AG09309 (cell line): Measurements from ENCODE around the gene RPS6KA6.
"Not testable (repeated sequence)": the region's sequence is repeated elsewhere in the genome, so short reads cannot be mapped to it uniquely, and the experiment has no call there.

ENCODE experiments used
- DNase-seq: peaks from one replicate; pipeline ENCODE4 v3.0.0-alpha.2; 2010; ENCODE audit warnings: low read depth
- H3K4me3 ChIP-seq: 2 replicates; pipeline ENCODE4 v1.5.1; 2011; ENCODE audit warnings: mild to moderate bottlenecking, low read depth, low read length, moderate library complexity; ENCODE audit not compliant: control insufficient read depth
- CTCF ChIP-seq: IDR thresholded peaks from 2 replicates; pipeline ENCODE4 v1.5.1; 2011; ENCODE audit warnings: mild to moderate bottlenecking, low read depth, low read length, inconsistent platforms; ENCODE audit not compliant: insufficient read depth, control insufficient read depth; ENCODE audit errors: missing control alignments

RPS6KA6 gene

GRCh38 chrX:84108584-84108983 lies 79.4 kb downstream of the RPS6KA6 start:
- no peak overlapping the region for H3K4me3 ChIP-seq
- DNase-seq = no peak
- no peak for TF ChIP-seq CTCF

- TF ChIP-seq CTCF = no peak
- H3K4me3 ChIP-seq = no peak overlapping the region
- no peak for DNase-seq
Observed at GRCh38 chrX:84099120-84099519, 88.9 kb downstream of the RPS6KA6 start.

- H3K4me3 ChIP-seq, DNase-seq: not testable (repeated sequence)
Observed at GRCh38 chrX:84079479-84080197, 108.4 kb downstream of the RPS6KA6 start.

- no peak overlapping the region for H3K4me3 ChIP-seq
- no peak for TF ChIP-seq CTCF
- DNase-seq = no peak
Observed at GRCh38 chrX:84078991-84079390, 109.0 kb downstream of the RPS6KA6 start.

- H3K4me3 ChIP-seq = no peak overlapping the region
- TF ChIP-seq CTCF = no peak
- no peak for DNase-seq
Observed at GRCh38 chrX:84064814-84065213, 123.2 kb downstream of the RPS6KA6 start.

- no peak overlapping the region for H3K4me3 ChIP-seq
- no peak for DNase-seq
- TF ChIP-seq CTCF = no peak
Observed at GRCh38 chrX:84064164-84064563, 123.8 kb downstream of the RPS6KA6 start.

- H3K4me3 ChIP-seq = no peak overlapping the region
- DNase-seq = no peak
- TF ChIP-seq CTCF = no peak
Observed at GRCh38 chrX:84047339-84047738, 140.7 kb downstream of the RPS6KA6 start.
